ENCODE measurements around the gene SFR1.
"Not testable (repeated sequence)": the region's sequence is repeated elsewhere in the genome, so short reads cannot be mapped to it uniquely, and the experiment has no call there.

Gene SFR1

GRCh38 chr10:104174136-104174535 is 52.2 kb downstream of the SFR1 start:
- DNase-seq (ENCODE audit: low read depth in 2 of 2) = not testable (repeated sequence)
